SK-N-SH treated with all-trans-retinoic acid at 6 μM for 48 hours (cell line): ENCODE results near the gene IFITM2.

Experiments used
- ARNTL ChIP-seq: fragments of 450-650 bp; formaldehyde crosslinking; IDR thresholded peaks from 2 replicates; pipeline ENCODE4 v1.5.0; 2020; ENCODE audit warnings: low read depth, mild to moderate bottlenecking, moderate library complexity, borderline replicate concordance
- ISL1 ChIP-seq: fragments of 250-450 bp; sonication (Bioruptor Pico); IDR thresholded peaks from 2 replicates; pipeline ENCODE4 v2.1.2; 2022; ENCODE audit warnings: mild to moderate bottlenecking, moderate library complexity
- PPARA ChIP-seq: fragments of 250-450 bp; sonication (Bioruptor Pico); IDR thresholded peaks from 2 replicates; pipeline ENCODE4 v1.5.0; 2020; ENCODE audit warnings: mild to moderate bottlenecking, borderline replicate concordance
- RARB ChIP-seq: fragments of 250-450 bp; sonication (Bioruptor Pico); IDR thresholded peaks from 2 replicates; pipeline ENCODE4 v1.8.0; 2021; ENCODE audit warnings: mild to moderate bottlenecking, moderate library complexity
- TCF4 ChIP-seq: fragments of 250-450 bp; sonication (Bioruptor Pico); IDR thresholded peaks from 2 replicates; pipeline ENCODE4 v1.8.0; 2021; ENCODE audit warnings: mild to moderate bottlenecking, moderate library complexity, borderline replicate concordance
- ZC3H10 ChIP-seq: fragments of 250-450 bp; sonication (Bioruptor Pico); IDR thresholded peaks from 2 replicates; pipeline ENCODE4 v1.5.1; 2021; ENCODE audit warnings: mild to moderate bottlenecking, moderate library complexity
- ZFP3 ChIP-seq: fragments of 250-450 bp; sonication (Bioruptor Pico); IDR thresholded peaks from 2 replicates; pipeline ENCODE4 v1.5.0; 2020; ENCODE audit warnings: mild to moderate bottlenecking, moderate library complexity
- ZFP30 ChIP-seq: fragments of 450-650 bp; formaldehyde crosslinking; IDR thresholded peaks from 2 replicates; pipeline ENCODE4 v1.5.0; 2022; ENCODE audit warnings: mild to moderate bottlenecking, moderate library complexity
- ZNF70 ChIP-seq: fragments of 450-650 bp; formaldehyde crosslinking; IDR thresholded peaks from 2 replicates; pipeline ENCODE4 v1.5.0; 2020; ENCODE audit warnings: mild to moderate bottlenecking, moderate library complexity
- ZNF8 ChIP-seq: fragments of 450-650 bp; formaldehyde crosslinking; IDR thresholded peaks from 2 replicates; pipeline ENCODE4 v1.5.0; 2020; ENCODE audit warnings: mild to moderate bottlenecking, moderate library complexity
- TF ChIP-seq, protein P1 (sequence below): fragments of 250-450 bp; sonication (Bioruptor Pico); IDR thresholded peaks from 2 replicates; pipeline ENCODE4 v1.5.0; 2020; ENCODE audit warnings: mild to moderate bottlenecking, moderate library complexity
- TF ChIP-seq, protein P2 (sequence below): fragments of 250-450 bp; sonication (Bioruptor Pico); IDR thresholded peaks from 2 replicates; pipeline ENCODE4 v1.5.1; 2020; ENCODE audit warnings: low read depth, mild to moderate bottlenecking, moderate library complexity
- TF ChIP-seq, protein P3 (sequence below): fragments of 250-450 bp; sonication (Bioruptor Pico); IDR thresholded peaks from 2 replicates; pipeline ENCODE4 v1.5.1; 2021; ENCODE audit warnings: mild to moderate bottlenecking, moderate library complexity
- TF ChIP-seq, protein P4 (sequence below): fragments of 250-450 bp; sonication (Bioruptor Pico); IDR thresholded peaks from 2 replicates; pipeline ENCODE4 v1.8.0; 2020; ENCODE audit warnings: mild to moderate bottlenecking, moderate library complexity, borderline replicate concordance

DNA sequence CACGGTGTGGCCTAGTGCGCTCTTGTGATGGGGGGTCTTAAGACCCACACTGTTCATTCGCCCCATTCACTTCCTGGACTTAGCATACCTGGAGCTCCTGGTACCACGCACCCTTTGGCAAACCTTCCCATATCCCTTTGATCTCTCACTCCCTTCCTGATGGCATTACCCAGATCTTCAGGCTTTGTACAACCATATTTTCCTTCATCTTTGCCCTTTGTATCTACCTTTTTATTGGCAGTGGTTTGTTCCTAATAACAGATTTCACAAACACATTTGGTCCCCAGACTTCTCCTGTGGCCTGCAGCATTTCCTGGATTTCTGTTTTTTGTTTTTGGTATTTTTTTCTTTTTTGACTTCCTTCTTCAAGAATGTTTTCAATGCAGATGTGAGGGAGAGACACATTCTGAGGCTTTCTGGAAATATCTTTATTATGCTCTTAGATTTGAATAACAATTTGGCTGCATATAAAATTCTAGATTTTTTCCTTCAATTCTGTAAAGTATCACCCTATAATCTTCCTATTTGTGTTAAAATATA, 29.1 kb downstream of the IFITM2 start:
- no peak for TF ChIP-seq ZNF8 (CRISPR knock-in tag)
- TF ChIP-seq, protein P1, sequence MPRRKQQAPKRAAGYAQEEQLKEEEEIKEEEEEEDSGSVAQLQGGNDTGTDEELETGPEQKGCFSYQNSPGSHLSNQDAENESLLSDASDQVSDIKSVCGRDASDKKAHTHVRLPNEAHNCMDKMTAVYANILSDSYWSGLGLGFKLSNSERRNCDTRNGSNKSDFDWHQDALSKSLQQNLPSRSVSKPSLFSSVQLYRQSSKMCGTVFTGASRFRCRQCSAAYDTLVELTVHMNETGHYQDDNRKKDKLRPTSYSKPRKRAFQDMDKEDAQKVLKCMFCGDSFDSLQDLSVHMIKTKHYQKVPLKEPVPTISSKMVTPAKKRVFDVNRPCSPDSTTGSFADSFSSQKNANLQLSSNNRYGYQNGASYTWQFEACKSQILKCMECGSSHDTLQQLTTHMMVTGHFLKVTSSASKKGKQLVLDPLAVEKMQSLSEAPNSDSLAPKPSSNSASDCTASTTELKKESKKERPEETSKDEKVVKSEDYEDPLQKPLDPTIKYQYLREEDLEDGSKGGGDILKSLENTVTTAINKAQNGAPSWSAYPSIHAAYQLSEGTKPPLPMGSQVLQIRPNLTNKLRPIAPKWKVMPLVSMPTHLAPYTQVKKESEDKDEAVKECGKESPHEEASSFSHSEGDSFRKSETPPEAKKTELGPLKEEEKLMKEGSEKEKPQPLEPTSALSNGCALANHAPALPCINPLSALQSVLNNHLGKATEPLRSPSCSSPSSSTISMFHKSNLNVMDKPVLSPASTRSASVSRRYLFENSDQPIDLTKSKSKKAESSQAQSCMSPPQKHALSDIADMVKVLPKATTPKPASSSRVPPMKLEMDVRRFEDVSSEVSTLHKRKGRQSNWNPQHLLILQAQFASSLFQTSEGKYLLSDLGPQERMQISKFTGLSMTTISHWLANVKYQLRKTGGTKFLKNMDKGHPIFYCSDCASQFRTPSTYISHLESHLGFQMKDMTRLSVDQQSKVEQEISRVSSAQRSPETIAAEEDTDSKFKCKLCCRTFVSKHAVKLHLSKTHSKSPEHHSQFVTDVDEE (CRISPR knock-in tag), result no peak
- TF ChIP-seq, protein P2, sequence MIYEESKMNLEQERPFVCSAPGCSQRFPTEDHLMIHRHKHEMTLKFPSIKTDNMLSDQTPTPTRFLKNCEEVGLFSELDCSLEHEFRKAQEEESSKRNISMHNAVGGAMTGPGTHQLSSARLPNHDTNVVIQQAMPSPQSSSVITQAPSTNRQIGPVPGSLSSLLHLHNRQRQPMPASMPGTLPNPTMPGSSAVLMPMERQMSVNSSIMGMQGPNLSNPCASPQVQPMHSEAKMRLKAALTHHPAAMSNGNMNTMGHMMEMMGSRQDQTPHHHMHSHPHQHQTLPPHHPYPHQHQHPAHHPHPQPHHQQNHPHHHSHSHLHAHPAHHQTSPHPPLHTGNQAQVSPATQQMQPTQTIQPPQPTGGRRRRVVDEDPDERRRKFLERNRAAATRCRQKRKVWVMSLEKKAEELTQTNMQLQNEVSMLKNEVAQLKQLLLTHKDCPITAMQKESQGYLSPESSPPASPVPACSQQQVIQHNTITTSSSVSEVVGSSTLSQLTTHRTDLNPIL (CRISPR knock-in tag), result no peak
- TF ChIP-seq ZFP30, result no peak
- no peak for TF ChIP-seq TCF4 (CRISPR knock-in tag)
- TF ChIP-seq ZNF70 (CRISPR knock-in tag), result no peak
- TF ChIP-seq ZFP3 (CRISPR knock-in tag), result no peak
- no peak for TF ChIP-seq RARB (CRISPR knock-in tag)
- no peak for TF ChIP-seq ZC3H10 (CRISPR knock-in tag)
- TF ChIP-seq, protein P3, sequence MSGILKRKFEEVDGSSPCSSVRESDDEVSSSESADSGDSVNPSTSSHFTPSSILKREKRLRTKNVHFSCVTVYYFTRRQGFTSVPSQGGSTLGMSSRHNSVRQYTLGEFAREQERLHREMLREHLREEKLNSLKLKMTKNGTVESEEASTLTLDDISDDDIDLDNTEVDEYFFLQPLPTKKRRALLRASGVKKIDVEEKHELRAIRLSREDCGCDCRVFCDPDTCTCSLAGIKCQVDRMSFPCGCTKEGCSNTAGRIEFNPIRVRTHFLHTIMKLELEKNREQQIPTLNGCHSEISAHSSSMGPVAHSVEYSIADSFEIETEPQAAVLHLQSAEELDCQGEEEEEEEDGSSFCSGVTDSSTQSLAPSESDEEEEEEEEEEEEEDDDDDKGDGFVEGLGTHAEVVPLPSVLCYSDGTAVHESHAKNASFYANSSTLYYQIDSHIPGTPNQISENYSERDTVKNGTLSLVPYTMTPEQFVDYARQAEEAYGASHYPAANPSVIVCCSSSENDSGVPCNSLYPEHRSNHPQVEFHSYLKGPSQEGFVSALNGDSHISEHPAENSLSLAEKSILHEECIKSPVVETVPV, result no peak
- TF ChIP-seq ARNTL (CRISPR knock-in tag), result no peak
- TF ChIP-seq ISL1 (CRISPR knock-in tag), result no peak
- no peak for TF ChIP-seq PPARA (CRISPR knock-in tag)
- TF ChIP-seq, protein P4, sequence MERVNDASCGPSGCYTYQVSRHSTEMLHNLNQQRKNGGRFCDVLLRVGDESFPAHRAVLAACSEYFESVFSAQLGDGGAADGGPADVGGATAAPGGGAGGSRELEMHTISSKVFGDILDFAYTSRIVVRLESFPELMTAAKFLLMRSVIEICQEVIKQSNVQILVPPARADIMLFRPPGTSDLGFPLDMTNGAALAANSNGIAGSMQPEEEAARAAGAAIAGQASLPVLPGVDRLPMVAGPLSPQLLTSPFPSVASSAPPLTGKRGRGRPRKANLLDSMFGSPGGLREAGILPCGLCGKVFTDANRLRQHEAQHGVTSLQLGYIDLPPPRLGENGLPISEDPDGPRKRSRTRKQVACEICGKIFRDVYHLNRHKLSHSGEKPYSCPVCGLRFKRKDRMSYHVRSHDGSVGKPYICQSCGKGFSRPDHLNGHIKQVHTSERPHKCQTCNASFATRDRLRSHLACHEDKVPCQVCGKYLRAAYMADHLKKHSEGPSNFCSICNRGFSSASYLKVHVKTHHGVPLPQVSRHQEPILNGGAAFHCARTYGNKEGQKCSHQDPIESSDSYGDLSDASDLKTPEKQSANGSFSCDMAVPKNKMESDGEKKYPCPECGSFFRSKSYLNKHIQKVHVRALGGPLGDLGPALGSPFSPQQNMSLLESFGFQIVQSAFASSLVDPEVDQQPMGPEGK (CRISPR knock-in tag), result no peak
